HFF-Myc (cell line): ENCODE measurements around the gene CC2D2A.

Experiments
- DNase-seq: peaks from one replicate; pipeline ENCODE4 v3.0.0-alpha.2; 2011; ENCODE audit warnings: low read depth; ENCODE audit errors: extremely low read depth
- H3K4me3 ChIP-seq: replicated peaks from 2 replicates; pipeline ENCODE4 v1.5.1; 2011; ENCODE audit warnings: low read depth, mild to moderate bottlenecking, control low read depth, low read length
- TF ChIP-seq, protein P1 (sequence below): IDR thresholded peaks from 2 replicates; pipeline ENCODE4 v1.5.1; 2012; ENCODE audit warnings: mild to moderate bottlenecking, low read depth, low read length, control low read depth; ENCODE audit errors: missing control alignments

The CC2D2A gene

DNA sequence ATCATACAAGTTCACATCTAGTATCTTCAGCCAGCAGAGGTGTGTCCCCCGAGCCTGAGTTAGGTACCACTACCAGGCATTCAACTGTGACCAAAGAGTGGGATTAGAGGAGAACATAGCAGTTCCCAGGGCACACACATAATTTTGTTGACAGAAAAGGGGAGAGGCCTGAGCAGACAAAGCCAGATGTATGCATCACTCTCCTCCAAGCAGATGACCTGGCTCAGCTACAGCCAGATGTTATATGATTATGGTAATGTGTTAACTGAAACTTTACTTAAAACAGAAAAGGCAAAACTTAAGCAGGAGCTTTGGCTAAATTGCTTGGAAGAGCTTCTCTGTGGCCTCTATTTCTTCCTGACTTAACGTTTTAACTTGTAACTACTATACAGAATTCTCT, 88.9 kb downstream of the CC2D2A start:
- TF ChIP-seq, protein P1, sequence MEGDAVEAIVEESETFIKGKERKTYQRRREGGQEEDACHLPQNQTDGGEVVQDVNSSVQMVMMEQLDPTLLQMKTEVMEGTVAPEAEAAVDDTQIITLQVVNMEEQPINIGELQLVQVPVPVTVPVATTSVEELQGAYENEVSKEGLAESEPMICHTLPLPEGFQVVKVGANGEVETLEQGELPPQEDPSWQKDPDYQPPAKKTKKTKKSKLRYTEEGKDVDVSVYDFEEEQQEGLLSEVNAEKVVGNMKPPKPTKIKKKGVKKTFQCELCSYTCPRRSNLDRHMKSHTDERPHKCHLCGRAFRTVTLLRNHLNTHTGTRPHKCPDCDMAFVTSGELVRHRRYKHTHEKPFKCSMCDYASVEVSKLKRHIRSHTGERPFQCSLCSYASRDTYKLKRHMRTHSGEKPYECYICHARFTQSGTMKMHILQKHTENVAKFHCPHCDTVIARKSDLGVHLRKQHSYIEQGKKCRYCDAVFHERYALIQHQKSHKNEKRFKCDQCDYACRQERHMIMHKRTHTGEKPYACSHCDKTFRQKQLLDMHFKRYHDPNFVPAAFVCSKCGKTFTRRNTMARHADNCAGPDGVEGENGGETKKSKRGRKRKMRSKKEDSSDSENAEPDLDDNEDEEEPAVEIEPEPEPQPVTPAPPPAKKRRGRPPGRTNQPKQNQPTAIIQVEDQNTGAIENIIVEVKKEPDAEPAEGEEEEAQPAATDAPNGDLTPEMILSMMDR: no peak
- no peak overlapping the region for H3K4me3 ChIP-seq
- DNase-seq: peak; percentile 4

DNA sequence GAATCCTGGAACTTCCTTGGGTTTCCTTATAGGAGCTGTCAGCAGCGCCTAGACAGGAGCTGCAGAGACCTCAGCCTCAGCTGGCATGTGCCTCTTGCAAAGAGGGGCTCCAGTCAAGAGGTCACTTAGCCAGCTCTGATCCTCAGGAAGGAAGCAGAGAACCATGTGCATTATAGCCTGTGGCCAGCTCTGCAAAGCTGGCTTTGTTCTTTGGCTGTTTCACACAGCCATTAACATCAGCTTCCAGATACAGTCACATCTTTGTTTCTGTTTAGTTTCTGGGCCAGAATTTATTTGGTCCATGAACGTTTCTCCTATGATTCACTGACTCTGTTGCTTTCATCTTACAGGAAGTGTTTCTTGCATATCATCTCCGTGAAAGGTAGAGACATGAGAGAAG, 92.4 kb downstream of the CC2D2A start:
- no peak overlapping the region for H3K4me3 ChIP-seq
- no peak for DNase-seq
- TF ChIP-seq, protein P1: no peak

DNA sequence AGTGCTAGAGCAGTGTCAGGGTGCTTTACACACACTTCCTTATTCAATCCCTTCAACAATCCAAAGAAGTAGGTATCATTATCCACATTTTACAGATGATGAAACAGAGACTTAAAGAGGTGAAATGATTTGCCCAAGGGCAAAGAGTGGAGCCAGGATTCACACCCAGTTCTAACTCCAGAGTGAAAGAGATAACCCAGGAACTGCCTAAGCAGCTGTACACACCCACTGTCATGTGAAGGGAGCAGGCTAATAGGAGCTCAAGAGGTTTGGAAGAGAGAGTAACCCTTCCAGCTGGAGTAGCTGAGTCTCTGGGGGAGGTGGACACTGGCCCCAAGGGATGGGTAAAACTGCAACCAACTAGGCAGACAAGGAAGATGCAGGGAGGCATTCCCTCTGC, 92.9 kb downstream of the CC2D2A start:
- DNase-seq: no peak
- TF ChIP-seq, protein P1: no peak
- H3K4me3 ChIP-seq: no peak overlapping the region

DNA sequence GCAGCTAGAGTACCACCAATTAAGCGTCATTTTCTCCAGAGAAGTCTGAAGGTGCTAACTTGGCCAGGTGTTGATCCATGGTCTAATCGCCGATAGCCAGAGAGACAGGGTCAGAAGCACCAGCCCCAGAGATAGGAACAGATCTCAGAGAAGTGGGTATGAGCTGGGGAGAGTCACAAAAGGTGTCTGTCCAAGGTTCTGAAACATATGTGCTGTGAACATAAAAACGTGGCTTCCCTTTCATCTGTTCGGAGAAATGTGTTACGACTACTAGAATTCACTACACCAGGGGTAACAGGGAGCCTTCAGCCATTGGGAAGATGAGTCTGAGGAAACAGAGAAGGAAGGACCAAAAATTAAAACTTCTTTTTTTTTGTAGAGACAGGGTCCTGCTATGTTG, 94.2 kb downstream of the CC2D2A start:
- no peak for DNase-seq
- no peak overlapping the region for H3K4me3 ChIP-seq
- TF ChIP-seq, protein P1: no peak

DNA sequence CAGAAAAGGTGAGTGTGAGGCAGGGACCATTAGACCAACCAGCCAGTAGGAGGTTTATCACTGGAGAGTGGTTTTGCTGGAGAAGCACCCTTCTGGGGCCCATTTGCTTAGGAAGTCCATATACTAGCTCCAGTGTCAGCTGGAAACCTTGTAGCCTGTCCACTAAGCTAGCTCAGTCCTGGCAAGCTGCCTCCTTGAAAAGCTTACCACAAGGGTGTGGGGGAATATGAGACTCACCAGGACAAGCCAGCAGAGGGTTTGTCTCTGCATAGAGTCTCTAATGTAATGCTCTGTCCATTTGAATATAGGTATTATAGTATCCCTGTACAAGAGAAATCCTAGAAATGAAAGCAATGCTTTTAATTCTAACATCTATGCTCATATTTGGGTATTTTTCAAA, 99.1 kb downstream of the CC2D2A start:
- no peak overlapping the region for H3K4me3 ChIP-seq
- DNase-seq: no peak
- TF ChIP-seq, protein P1: no peak

DNA sequence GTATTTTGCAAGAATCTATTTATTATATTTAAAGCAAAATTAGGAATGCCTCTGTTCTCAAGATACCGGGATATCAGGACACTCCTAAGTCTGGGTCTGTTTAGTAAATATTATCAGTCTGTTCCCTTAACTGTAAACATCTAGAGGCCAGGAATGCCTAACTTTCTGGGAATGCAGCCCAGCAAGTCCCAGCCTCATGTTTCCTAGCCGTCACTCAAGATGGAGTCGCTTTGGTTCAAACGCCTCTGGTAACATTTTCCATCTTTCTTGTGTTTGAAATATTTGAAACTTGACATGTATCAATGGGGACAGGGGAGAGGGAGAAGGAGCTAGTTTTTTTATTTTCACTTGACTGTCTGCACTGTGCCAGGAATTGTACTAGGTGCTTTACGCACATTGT, 100.1 kb downstream of the CC2D2A start:
- H3K4me3 ChIP-seq: no peak overlapping the region
- DNase-seq: no peak

DNA sequence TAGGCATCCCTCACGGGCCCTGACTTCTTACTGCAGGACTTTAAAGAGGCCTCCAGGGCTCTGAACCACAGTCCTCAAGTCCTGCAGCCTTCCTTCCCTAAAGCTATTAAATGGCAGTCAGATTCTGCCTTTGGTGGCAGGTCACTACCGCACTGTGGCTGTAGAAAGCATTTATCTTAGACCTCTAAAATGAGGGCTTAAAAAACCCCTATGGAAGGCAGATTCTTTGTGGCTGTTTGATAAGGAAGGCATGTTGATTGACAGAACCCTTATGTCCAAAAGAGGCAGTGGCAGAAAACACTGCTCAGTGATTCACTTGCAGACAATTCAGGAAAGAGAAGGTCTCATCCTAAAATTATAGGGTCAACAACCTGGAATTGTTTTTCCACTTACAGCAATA, 106.3 kb downstream of the CC2D2A start:
- DNase-seq: no peak
- TF ChIP-seq, protein P1: no peak
- no peak overlapping the region for H3K4me3 ChIP-seq

More for the DNA sequence above, 100.1 kb downstream of the CC2D2A start:
- TF ChIP-seq, protein P1: no peak
